Stimulated activated CD8-positive, alpha-beta memory T cell treated with anti-CD3 and anti-CD28 coated beads, Interleukin-7, amount 100 ng/mL, for 1 hour (primary cell): ENCODE measurements around the gene RCOR1.
"Not testable (repeated sequence)": the region's sequence is repeated elsewhere in the genome, so short reads cannot be mapped to it uniquely, and the experiment has no call there.

Experiments used
- DNase-seq, 2 donors: peaks; one replicate each; pipeline ENCODE4 v3.0.0-alpha.2; 2020; ENCODE audit warnings: low read depth in 2 of 2

Gene RCOR1

GRCh38 chr14:102571043-102571442 is 21.4 kb upstream of the RCOR1 start:
- no peak for DNase-seq

GRCh38 chr14:102571478-102572042 is 20.9 kb upstream of the RCOR1 start:
- no peak for DNase-seq

GRCh38 chr14:102573161-102573560 is 19.3 kb upstream of the RCOR1 start:
- DNase-seq, result not testable (repeated sequence)

- DNase-seq, result no peak
These were observed 18.8 kb upstream of the RCOR1 start for GRCh38 chr14:102573591-102574046.

GRCh38 chr14:102574281-102575159 is 17.9 kb upstream of the RCOR1 start:
- DNase-seq, result no peak

GRCh38 chr14:102575160-102575845 is 17.1 kb upstream of the RCOR1 start:
- no peak for DNase-seq

GRCh38 chr14:102575846-102576428 is 16.5 kb upstream of the RCOR1 start:
- not testable (repeated sequence) for DNase-seq

- DNase-seq, result no peak
These were observed 13.6 kb upstream of the RCOR1 start for GRCh38 chr14:102578821-102579220.

GRCh38 chr14:102579696-102580549 is 12.5 kb upstream of the RCOR1 start:
- no peak for DNase-seq

GRCh38 chr14:102580550-102581110 is 11.8 kb upstream of the RCOR1 start:
- DNase-seq, result no peak

- no peak for DNase-seq
These were observed 11.3 kb upstream of the RCOR1 start for GRCh38 chr14:102581193-102581592.

GRCh38 chr14:102583726-102584125 is 8.7 kb upstream of the RCOR1 start:
- DNase-seq, result no peak

GRCh38 chr14:102584871-102585869 is 7.3 kb upstream of the RCOR1 start:
- DNase-seq, result no peak

GRCh38 chr14:102586420-102587104 is 5.9 kb upstream of the RCOR1 start:
- DNase-seq, result no peak

GRCh38 chr14:102588821-102589220 is 3.6 kb upstream of the RCOR1 start:
- no peak for DNase-seq

- DNase-seq, result no peak
These were observed 2.6 kb upstream of the RCOR1 start for GRCh38 chr14:102589761-102590290.

- DNase-seq, result no peak
These were observed 1.8 kb upstream of the RCOR1 start for GRCh38 chr14:102590667-102591099.

GRCh38 chr14:102591372-102591943 is 991 bp upstream of the RCOR1 start:
- peak in 1 of 2 donors; percentile 13 for DNase-seq

GRCh38 chr14:102592763-102593060 is 263 bp downstream of the RCOR1 start:
- DNase-seq, result peak; percentile 2 to 7
